GM18511 (cell line): ENCODE results near the gene CERS6.
A peak's percentile ranks its signal among the peaks of the same experiment; 100 is the strongest.
"Not testable (repeated sequence)": the region's sequence is repeated elsewhere in the genome, so short reads cannot be mapped to it uniquely, and the experiment has no call there.

ENCODE experiments used
- ATAC-seq: cut with Tn5 transposase; IDR thresholded peaks from one replicate; pipeline ENCODE4 v1.9.1; 2021; ENCODE audit warnings: mild to moderate bottlenecking, moderate library complexity; ENCODE audit not compliant: unreplicated experiment

Gene CERS6

GRCh38 chr2:168753765-168754329, 297.8 kb downstream of the CERS6 start:
- ATAC-seq: no peak

- no peak for ATAC-seq
Measured at GRCh38 chr2:168757223-168757622, 301.2 kb downstream of the CERS6 start.

GRCh38 chr2:168758970-168759820, 303.1 kb downstream of the CERS6 start:
- ATAC-seq: peak; percentile 86

GRCh38 chr2:168765401-168765800, 309.3 kb downstream of the CERS6 start:
- ATAC-seq: no peak

DNA sequence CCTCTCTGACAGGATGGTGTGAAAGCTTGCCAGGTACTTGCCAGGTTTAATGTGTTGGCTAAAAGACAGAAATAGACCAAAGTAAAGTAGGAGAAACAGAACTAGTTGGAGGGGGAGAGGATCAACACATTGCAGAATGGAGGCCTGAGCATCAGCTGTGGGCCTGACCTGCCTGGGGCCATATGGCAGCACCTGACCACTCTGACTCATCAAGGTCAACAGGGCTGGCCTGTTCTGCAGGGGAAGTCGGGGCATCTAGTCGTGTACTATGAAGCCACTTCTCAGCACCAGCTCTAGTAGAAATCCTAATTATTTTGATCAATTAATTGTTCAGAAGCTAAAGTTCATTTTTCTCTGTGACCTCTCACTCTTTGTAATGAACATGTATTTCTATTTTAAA, 310.5 kb downstream of the CERS6 start:
- ATAC-seq: no peak

DNA sequence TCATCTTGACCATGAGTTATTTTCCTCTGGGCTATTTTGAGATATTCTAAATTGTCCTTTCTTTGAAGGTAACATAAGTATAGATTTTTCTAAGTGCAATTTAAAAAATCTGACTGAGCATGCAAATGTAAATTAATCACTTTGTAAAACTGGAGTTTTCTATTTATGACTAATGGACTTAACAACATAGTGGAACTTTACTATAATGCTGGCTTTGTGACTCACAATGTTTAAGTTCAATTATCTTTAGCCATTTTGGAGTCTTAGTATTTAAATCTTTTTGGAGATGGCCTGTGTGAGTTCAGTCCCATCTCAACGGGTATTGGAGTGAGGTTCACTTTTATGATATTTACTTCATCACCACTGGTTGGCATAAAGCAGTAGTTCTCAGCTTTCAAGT, 311.2 kb downstream of the CERS6 start:
- no peak for ATAC-seq

DNA sequence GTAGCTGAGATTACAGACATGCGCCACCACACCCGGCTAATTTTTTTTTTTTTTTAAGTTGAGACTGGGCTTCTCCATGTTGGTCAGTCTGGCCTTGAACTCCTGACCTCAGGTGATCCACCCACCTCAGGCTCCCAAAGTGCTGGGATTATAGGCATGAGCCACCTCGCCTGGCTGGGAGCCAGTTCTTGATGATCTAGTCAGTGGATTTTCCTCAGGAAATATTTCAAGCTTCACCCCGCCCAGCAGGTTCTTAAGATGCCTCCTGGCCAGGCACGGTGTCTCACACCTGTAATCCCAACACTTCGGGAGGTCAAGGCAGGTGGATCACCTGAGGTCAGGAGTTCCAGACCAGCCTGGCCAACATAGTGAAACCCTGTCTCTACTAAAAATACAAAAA, 312.3 kb downstream of the CERS6 start:
- not testable (repeated sequence) for ATAC-seq

- ATAC-seq: no peak
Measured at GRCh38 chr2:168770796-168771195, 314.7 kb downstream of the CERS6 start.

DNA sequence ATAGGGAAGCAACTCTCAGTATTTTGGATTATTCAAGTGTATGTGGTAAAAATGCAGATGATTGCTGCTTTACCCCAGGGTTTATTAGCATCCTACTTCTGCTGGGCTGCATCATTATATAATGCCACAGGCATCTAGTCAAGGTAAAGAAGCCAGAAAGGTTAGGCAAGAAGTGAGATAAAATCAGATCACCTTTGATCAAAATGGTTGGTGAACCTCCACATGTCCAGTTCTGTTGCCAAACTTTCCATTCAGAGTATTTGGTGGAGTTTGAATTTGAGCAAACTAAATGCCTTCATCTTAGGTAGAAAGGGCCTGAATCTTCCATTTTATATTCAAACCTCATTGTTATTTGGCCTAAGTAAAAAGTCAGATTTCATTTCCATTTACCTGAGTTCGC, 316.6 kb downstream of the CERS6 start:
- ATAC-seq: no peak

DNA sequence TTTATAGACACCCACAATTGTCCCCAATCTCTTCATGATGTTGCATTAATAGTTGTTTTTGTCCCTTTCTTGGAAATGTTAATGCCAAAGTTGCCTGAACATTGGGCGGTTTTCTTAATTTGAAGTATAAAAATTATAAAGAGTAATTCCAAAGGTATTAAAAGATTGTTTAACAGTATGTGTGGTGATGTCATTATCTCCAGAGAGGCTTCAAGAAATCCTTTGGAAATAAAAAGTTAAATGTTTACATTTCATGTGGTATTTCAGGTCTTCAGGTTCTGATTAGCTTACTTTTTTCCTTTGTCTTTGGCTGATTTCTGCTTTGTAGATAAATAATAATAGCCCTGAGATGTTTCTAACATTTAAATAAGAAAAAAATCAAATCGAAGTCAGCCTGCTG, 317.1 kb downstream of the CERS6 start:
- no peak for ATAC-seq

DNA sequence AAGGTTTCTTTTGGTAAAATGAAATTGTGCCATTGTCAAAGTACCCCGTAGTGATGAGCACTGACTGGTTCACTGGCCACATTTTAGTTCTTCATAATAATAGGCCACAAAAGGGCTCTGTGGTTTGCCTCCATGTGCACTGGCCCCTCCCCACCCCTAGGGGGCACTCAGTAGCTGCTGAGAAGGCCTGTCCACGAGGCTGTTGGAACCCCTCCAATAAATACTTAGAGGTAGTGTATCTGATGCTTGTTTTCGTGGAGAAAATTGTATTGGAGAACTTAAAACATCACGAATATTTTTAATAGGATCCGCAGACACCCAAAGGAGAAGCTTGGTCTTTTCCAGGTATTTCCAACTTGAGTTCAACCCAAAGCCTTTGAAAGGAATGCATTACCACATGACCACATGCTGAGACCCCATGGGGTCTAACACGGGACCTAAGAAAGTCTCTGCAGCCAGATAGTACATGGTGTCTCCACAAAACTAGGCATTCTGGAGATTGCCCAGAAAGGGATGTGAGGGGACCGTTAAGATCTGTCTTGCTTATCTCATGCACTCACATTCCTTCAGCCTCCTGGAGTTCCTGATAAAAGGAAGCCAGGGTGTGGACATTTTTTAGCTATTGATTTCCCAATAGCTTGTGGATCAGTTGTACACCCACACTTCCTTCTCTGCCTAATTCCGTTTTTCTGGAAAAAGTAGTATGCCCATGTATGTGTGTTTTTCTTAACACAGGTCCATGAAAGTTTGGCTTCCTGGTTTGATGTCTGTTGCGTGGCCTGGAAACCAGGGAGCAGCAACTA, 317.8 kb downstream of the CERS6 start:
- ATAC-seq: no peak

DNA sequence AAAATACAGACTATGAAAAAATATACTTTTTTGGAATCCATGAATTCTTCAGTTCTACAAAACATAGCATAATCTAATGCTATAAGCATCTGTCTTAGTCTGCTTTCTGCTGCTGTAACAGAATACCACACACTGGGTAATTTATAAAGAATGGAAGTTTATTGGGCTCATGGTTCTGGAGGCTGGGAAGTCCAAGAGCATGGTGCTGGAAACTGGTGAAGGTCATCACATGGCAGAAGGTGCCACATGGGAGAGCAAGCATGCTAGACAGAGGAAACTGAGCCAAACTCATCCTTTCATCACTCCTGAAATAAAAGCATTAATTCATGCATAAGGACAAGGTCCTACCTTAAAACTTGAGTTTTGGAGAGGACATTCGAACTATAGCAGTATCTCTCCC, 319.8 kb downstream of the CERS6 start:
- ATAC-seq: no peak

GRCh38 chr2:168780669-168781071, 324.6 kb downstream of the CERS6 start:
- ATAC-seq: no peak

DNA sequence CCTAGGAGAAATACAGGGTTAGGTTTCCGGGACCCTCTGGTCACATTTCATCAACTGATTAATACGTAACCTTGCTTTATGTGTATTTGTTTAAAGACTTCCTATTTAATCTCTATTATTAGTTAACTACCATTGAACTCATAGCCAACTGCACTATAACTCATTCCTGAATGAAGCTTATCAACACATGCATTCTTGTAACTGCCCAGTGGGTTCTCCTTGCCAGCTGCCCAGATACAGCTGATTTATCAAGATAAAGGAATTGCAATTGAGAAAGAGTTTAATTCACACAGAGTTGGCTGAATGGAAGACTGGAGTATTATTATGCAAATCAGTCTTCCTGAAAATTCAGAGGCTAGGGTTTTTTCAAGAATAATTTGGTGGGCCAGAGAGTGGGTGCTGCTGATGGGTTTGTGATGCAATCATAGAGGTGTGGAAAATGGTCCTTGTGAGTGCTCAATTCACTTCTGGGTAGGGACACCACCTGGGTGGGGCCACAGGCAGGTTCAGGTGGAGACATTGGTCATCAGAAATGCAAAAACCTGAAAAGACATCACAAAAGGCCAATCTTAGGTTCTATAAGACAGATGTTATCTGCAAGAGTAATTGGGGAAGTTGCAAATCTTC, 325.2 kb downstream of the CERS6 start:
- ATAC-seq: no peak

- ATAC-seq: no peak
Measured at GRCh38 chr2:168782271-168782670, 326.2 kb downstream of the CERS6 start.

GRCh38 chr2:168784993-168785392, 328.9 kb downstream of the CERS6 start:
- no peak for ATAC-seq

DNA sequence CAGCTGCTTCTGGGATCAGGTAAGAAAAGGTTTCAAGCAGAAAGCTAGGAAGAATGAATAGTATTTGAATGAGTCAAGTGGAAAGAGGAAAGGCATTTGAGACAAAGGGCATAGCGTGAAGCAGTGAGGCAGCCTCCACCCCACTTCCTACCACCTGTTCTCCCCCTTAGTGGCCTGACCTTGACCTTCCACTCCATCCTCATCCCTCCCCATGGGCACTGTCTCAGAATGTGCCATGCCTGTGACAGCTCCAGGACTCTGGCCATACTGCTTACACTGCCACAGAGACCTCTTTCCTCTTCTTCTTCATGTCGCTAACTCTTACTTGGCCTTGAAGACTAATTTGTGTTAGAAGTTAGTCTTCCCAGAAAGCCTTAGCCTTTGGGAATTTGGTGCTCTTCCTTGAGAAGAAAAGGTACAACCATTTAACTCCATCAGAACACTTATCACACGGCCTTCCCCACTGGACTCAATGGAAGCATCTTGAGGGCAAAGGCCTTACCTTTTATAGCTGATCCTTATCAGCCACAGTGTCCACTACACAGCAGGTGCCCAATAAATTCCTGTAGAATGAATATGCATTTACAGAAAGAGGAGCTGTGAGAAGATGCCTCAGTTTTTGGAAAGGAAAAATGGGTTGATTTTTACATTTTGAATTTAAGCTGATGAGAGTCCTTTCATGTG, 331.2 kb downstream of the CERS6 start:
- no peak for ATAC-seq

DNA sequence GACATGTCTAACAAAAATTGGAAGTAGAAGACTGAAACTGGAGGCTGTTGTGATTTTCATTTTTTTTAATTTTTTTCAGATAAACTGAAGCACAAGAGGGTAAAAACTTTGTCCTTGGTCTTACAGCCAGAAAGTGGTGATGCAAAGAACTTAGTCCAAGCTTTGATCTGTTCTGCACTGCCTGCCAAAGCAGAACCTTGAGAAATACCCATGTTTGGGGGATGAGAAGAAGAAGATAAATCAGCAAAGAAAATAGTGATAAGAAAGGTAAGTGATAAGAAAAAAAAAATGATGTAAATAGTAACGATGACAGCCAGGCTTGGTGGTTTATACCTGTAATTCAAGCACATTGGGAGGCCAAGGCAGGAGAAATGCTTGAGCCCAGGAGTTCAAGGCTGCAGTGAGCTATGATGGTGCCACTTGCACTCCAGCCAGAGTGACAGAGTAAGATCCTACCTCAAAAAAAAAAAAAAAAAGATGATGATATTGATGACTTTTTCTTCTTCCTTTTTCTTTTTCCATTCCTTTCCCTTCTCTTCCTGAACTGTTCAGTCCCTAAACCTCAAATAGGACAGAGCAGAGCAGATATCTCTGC, 331.8 kb downstream of the CERS6 start:
- ATAC-seq: no peak

GRCh38 chr2:168789776-168790175, 333.7 kb downstream of the CERS6 start:
- ATAC-seq: no peak

DNA sequence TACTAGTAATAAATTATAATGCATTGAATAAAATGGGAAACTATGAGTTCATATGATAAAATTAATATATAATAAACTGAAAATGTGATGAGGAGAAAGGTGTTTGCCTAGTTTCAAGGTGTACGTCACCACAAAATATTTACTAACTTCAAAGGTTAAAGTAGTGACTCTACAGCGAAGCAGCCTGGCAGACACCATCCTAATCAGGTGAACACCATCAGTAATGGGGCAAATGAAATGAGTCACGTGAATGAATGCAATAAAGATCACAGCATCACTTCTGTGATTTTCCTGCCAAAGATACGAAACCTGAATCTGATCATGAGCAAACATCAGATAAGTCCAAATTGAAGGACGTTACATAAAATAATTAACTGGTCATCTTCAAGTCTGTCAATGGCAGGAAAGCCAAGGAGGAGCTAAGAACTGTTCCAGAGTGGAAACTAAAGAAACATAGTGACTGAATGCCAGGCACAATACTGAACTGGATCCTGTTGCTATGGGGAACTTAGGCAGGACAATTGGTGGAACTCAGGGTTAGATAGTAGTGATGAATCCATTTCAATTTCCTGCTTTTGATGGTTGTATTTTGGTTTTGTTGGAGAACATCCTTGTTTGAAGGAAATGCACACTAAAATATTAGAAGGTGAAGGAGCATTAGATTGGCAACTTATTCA, 334.3 kb downstream of the CERS6 start:
- ATAC-seq: no peak
